ENCODE data around the gene DDX49. TPM values are rescaled to one million over a fixed set of nuclear protein-coding genes. Genes with fewer than 3 reads are reported as not detected.

Gene DDX49
- total RNA-seq, 1 experiment from 2014 or later: 51.9 TPM

GRCh38 chr19:18905513-18906236, 13.8 kb upstream of the DDX49 start (continued):
- TF ChIP-seq ZBTB33 (IDR thresholded peaks at IDR 0.05; ENCODE audit: extremely low read depth, insufficient replicate concordance, low read length) (no peak), ZNF274 (IDR thresholded peaks at IDR 0.05; ENCODE audit: low read depth, low read length) (no peak), SP1 (IDR thresholded peaks at IDR 0.05; ENCODE audit: low read depth) (no peak), YY1 (IDR thresholded peaks at IDR 0.05; ENCODE audit: extremely low read depth, insufficient replicate concordance, low read depth, low read length) (no peak)

GRCh38 chr19:18906605-18907519, 12.7 kb upstream of the DDX49 start:
- intact Hi-C loops (cut with micrococcal nuclease): no loop called here
- Histone ChIP-seq H3K79me2 (ENCODE audit: insufficient read depth, low read length) (no peaks in the 10 kb centered on the region), H3K4me3 (replicated peaks in 1 of 2; ENCODE audit: low read depth in 1 of 2, low read length in 2 of 2) (no peak overlapping the region), H3K9ac (ENCODE audit: low read length) (no peak overlapping the region), H4K20me1 (ENCODE audit: insufficient read depth) (no peaks in the 10 kb centered on the region), H3K27ac (ENCODE audit: low read depth, low read length) (no peak overlapping the region), H3K4me1 (ENCODE audit: control insufficient read depth in 1 of 2, insufficient read depth in 2 of 2, low read length in 2 of 2) (no peaks in the 10 kb centered on the region), H3K9me2 (ENCODE audit: insufficient read depth) (no peaks in the 10 kb centered on the region), H3K9me3 (ENCODE audit: control insufficient read depth in 1 of 2, insufficient read depth in 1 of 2, low read depth in 1 of 2, low read length in 2 of 2) (no peaks in the 10 kb centered on the region), H3K36me3 (ENCODE audit: control insufficient read depth in 1 of 2, insufficient read depth in 2 of 2, low read length in 2 of 2) (no peaks in the 10 kb centered on the region; a peak in 1 of 4 replicates), H3K27me3 (ENCODE audit: insufficient read depth, low read length) (no peaks in the 10 kb centered on the region), H2AFZ (ENCODE audit: low read depth, low read length, poor library complexity, severe bottlenecking) (no peak overlapping the region), H3K4me2 (ENCODE audit: low read length) (no peak overlapping the region)
- CTCF ChIA-PET: no interaction called here
- ATAC-seq (no peak), DNase-seq (ENCODE audit: low read depth, low spot score) (no peak)
- RAD21 ChIA-PET (ENCODE audit: low non-redundant PET in 1 of 2, low total read pairs in 2 of 2, uncharacterized antibody in 2 of 2, unreplicated experiment in 2 of 2): no interaction called here
- POLR2A ChIA-PET: interaction anchor here (1.2 kb wide), 1 partner anchor 12 kb away, joined by 5 read pairs; the partner anchor contains the start of genes COPE and DDX49
- BruUV-seq (replicated peaks): no TSS peak
- TF ChIP-seq TCF7L2 (IDR thresholded peaks at IDR 0.05; ENCODE audit: borderline replicate concordance, extremely low read depth, insufficient read depth, insufficient read length): no peak

All from HCT116 (cell line).